WI38 (cell line): ENCODE results near the gene TMEM150B.

ENCODE experiments used
- H3K4me3 ChIP-seq: 2 replicates; pipeline ENCODE4 v1.5.1; 2011; ENCODE audit warnings: low read depth, mild to moderate bottlenecking, control low read depth, low read length
- CTCF ChIP-seq: IDR thresholded peaks from 2 replicates; pipeline ENCODE4 v1.5.1; 2012; ENCODE audit warnings: low read depth, mild to moderate bottlenecking, control low read depth, low read length

Gene TMEM150B

DNA sequence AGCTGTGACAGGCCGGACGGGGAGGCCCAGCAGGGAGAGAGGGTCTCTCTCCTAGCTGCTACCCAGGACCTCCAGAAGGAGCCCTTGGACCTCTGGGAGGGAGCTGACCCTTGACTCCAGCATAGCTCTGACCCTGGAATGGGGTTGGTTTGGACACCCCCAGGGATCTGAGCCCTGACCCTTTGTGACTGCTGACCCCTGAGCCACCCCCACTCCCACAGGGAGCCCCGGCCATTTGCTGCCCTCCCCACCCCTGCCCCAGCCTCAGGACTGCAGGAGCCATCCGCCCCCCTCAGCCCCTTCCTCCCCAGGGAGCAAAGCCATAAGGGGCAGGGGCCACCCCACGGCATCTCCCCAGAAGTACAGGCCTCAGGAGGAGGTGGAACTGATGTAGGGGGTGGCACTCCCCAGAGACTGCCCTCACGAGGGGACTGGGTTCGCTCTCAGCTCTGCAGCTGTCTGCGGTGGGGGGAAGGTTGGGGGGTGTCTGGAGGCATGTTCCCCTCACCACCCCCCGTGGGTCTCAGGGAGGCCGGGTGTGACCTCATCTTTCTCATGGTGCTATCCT lies 22.4 kb upstream of the TMEM150B start:
- H3K4me3 ChIP-seq: no peak overlapping the region
- no peak for TF ChIP-seq CTCF

GRCh38 chr19:55346725-55347441 lies 21.7 kb upstream of the TMEM150B start:
- no peak overlapping the region for H3K4me3 ChIP-seq
- no peak for TF ChIP-seq CTCF

GRCh38 chr19:55345818-55346724 lies 20.9 kb upstream of the TMEM150B start:
- H3K4me3 ChIP-seq: no peak overlapping the region
- TF ChIP-seq CTCF: no peak

- TF ChIP-seq CTCF: no peak
- no peak overlapping the region for H3K4me3 ChIP-seq
These were observed 20.1 kb upstream of the TMEM150B start for GRCh38 chr19:55345101-55345817.

GRCh38 chr19:55344444-55344843 lies 19.3 kb upstream of the TMEM150B start:
- no peak overlapping the region for H3K4me3 ChIP-seq
- no peak for TF ChIP-seq CTCF

- H3K4me3 ChIP-seq: no peak overlapping the region
- no peak for TF ChIP-seq CTCF
These were observed 16.7 kb upstream of the TMEM150B start for GRCh38 chr19:55341595-55342531.
